Endothelial cell of umbilical vein (primary cell): Measurements from ENCODE around the gene RAB3IL1.

Source experiments
- CTCF ChIP-seq, 2 donors: IDR thresholded peaks; 1 replicate in 1 of 2; 2 replicates in 1 of 2; pipeline ENCODE4 v1.5.1; 2011; ENCODE audit warnings: low read length in 2 of 2, mild to moderate bottlenecking in 2 of 2, moderate library complexity in 2 of 2, control low read depth in 1 of 2, inconsistent platforms in 1 of 2, low read depth in 1 of 2; ENCODE audit not compliant: insufficient read depth in 1 of 2; ENCODE audit errors: extremely low read depth in 1 of 2
- EZH2 ChIP-seq: IDR thresholded peaks from 2 replicates; pipeline ENCODE4 v1.6.1; 2012; ENCODE audit warnings: borderline replicate concordance, low read depth, mild to moderate bottlenecking, moderate library complexity, low read length, inconsistent platforms; ENCODE audit not compliant: severe bottlenecking
- FOS ChIP-seq: IDR thresholded peaks from 2 replicates; pipeline ENCODE4 v1.6.1; 2011; ENCODE audit warnings: mild to moderate bottlenecking, low read length, moderate library complexity, borderline replicate concordance; ENCODE audit not compliant: insufficient read depth
- GATA2 ChIP-seq: IDR thresholded peaks from 2 replicates; pipeline ENCODE4 v1.7.0; 2011; ENCODE audit warnings: low read depth, mild to moderate bottlenecking, moderate library complexity, mixed read lengths, low read length; ENCODE audit not compliant: insufficient read length, insufficient read depth
- JUN ChIP-seq: IDR thresholded peaks from 2 replicates; pipeline ENCODE4 v1.6.1; 2011; ENCODE audit warnings: borderline replicate concordance, low read depth; ENCODE audit not compliant: insufficient read length, insufficient read depth
- MAX ChIP-seq: IDR thresholded peaks from 2 replicates; pipeline ENCODE4 v1.6.1; 2011; ENCODE audit not compliant: insufficient read depth, insufficient read length
- MYC ChIP-seq: IDR thresholded peaks from one replicate; pipeline ENCODE4 v1.6.1; 2011; ENCODE audit warnings: mild to moderate bottlenecking, low read depth, low read length
- POLR2A ChIP-seq: IDR thresholded peaks from 2 replicates; pipeline ENCODE4 v1.6.1; 2012; ENCODE audit warnings: low read depth, mild to moderate bottlenecking, control low read depth, low read length
- POLR2AphosphoS5 ChIP-seq: IDR thresholded peaks from 2 replicates; pipeline ENCODE4 v1.6.1; 2012; ENCODE audit warnings: low read depth, mild to moderate bottlenecking, control low read depth, low read length, moderate library complexity; ENCODE audit not compliant: insufficient read depth

- no peak for TF ChIP-seq CTCF (IDR thresholded peaks at IDR 0.05; ENCODE audit: extremely low read depth in 1 of 2, insufficient read depth in 1 of 2, low read depth in 1 of 2, low read length in 2 of 2)
- TF ChIP-seq POLR2A: no peak
- TF ChIP-seq GATA2: no peak
- no peak for TF ChIP-seq EZH2
- TF ChIP-seq JUN: no peak
- no peak for TF ChIP-seq POLR2AphosphoS5
- no peak for TF ChIP-seq MYC
- no peak for TF ChIP-seq FOS
- no peak for TF ChIP-seq MAX
Measured at GRCh38 chr11:61926235-61926634, 8.9 kb upstream of the RAB3IL1 start.
